H1 (cell line): ENCODE results near the gene ZMYND10. TPM values are rescaled to one million over a fixed set of nuclear protein-coding genes. Genes with fewer than 3 reads are reported as not detected.

Experiments
- BRCA1 ChIP-seq: IDR thresholded peaks from 2 replicates; pipeline ENCODE4 v1.6.1; 2012; ENCODE audit warnings: low read depth, low read length, improper control_type of control experiment
- CBX8 ChIP-seq: fragments of 300-800, 300-1000 bp; sonication (generic); IDR thresholded peaks from 2 replicates; pipeline ENCODE4 v1.7.1; 2016; ENCODE audit warnings: low read depth, low read length, borderline replicate concordance
- CHD2 ChIP-seq: IDR thresholded peaks from 2 replicates; pipeline ENCODE4 v1.6.1; 2012; ENCODE audit warnings: low read length, improper control_type of control experiment
- CREB1 ChIP-seq: IDR thresholded peaks from 2 replicates; pipeline ENCODE4 v1.6.1; 2012; ENCODE audit warnings: inconsistent platforms
- EP300 ChIP-seq, 2 experiments: IDR thresholded peaks; 1 replicate in 1 of 2; 2 replicates in 1 of 2; pipeline ENCODE4 v1.6.1; 2011 to 2012; ENCODE audit warnings: low read depth in 2 of 2, low read length in 2 of 2, mild to moderate bottlenecking in 2 of 2, borderline replicate concordance in 1 of 2, inconsistent platforms in 1 of 2, moderate library complexity in 1 of 2
- EZH2 ChIP-seq: fragments of 200-600 bp; sonication (generic); IDR thresholded peaks from 2 replicates; pipeline ENCODE4 v1.7.1; 2012; ENCODE audit warnings: low read depth, mild to moderate bottlenecking, moderate library complexity, low read length, inconsistent platforms; ENCODE audit not compliant: severe bottlenecking
- GABPA ChIP-seq: IDR thresholded peaks from 2 replicates; pipeline ENCODE4 v1.6.1; 2011; ENCODE audit warnings: mild to moderate bottlenecking, low read length, moderate library complexity, borderline replicate concordance; ENCODE audit not compliant: insufficient read depth
- GTF2F1 ChIP-seq: IDR thresholded peaks from 2 replicates; pipeline ENCODE4 v1.6.1; 2012; ENCODE audit warnings: low read depth, low read length, improper control_type of control experiment, borderline replicate concordance
- JUN ChIP-seq: IDR thresholded peaks from 2 replicates; pipeline ENCODE4 v1.6.1; 2011; ENCODE audit warnings: low read depth, mild to moderate bottlenecking, improper control_type of control experiment, low read length
- KDM4A ChIP-seq: IDR thresholded peaks from one replicate; pipeline ENCODE4 v1.7.1; 2012; ENCODE audit warnings: low read depth, mild to moderate bottlenecking, moderate library complexity, low read length, inconsistent platforms; ENCODE audit not compliant: severe bottlenecking
- NRF1 ChIP-seq: IDR thresholded peaks from 2 replicates; pipeline ENCODE4 v1.6.1; 2011; ENCODE audit warnings: mild to moderate bottlenecking, low read depth, low read length, improper control_type of control experiment
- POLR2A ChIP-seq, 2 experiments: IDR thresholded peaks; 1 replicate in 1 of 2; 2 replicates in 1 of 2; pipeline ENCODE4 v1.6.1; 2011; ENCODE audit warnings: low read depth in 2 of 2, low read length in 2 of 2, mild to moderate bottlenecking in 2 of 2; ENCODE audit errors: control extremely low read depth in 1 of 2
- RAD21 ChIP-seq, 2 experiments: IDR thresholded peaks in 1 of 2; conservative IDR thresholded peaks in 1 of 2; 2 replicates each; pipeline ENCODE4 v1.6.1; 2011; ENCODE audit warnings: low read depth in 2 of 2, low read length in 2 of 2, improper control_type of control experiment in 1 of 2, inconsistent platforms in 1 of 2, mild to moderate bottlenecking in 1 of 2, moderate library complexity in 1 of 2
- SP4 ChIP-seq: IDR thresholded peaks from 2 replicates; pipeline ENCODE4 v1.6.1; 2012; ENCODE audit warnings: low read length, inconsistent platforms
- SRF ChIP-seq: IDR thresholded peaks from 2 replicates; pipeline ENCODE4 v1.6.1; 2011; ENCODE audit warnings: mild to moderate bottlenecking, low read depth, low read length, moderate library complexity
- SUZ12 ChIP-seq: fragments of 200-600 bp; sonication (generic); IDR thresholded peaks from 2 replicates; pipeline ENCODE4 v1.6.1; 2012; ENCODE audit warnings: mild to moderate bottlenecking, inconsistent platforms, low read length, moderate library complexity, mixed read lengths
- TAF1 ChIP-seq: IDR thresholded peaks from 2 replicates; pipeline ENCODE4 v1.6.1; 2011; ENCODE audit warnings: mild to moderate bottlenecking, low read depth, low read length
- YY1 ChIP-seq: IDR thresholded peaks from 2 replicates; pipeline ENCODE4 v1.6.1; 2011; ENCODE audit warnings: low read depth, mild to moderate bottlenecking, low read length
- polyA plus RNA-seq, 7 experiments: library from polyadenylated mRNA; depleted of rRNA in 3 of 7; stranded (reverse) in 5 of 7; unstranded in 2 of 7; fragments of >200 nt in 5 of 7; fragments of 200-250 nt in 2 of 7; gene quantifications; 1 replicate in 5 of 7; 2 replicates in 1 of 7; 4 replicates in 1 of 7; pipeline versions ENCODE4 v1.2.1 to v1.2.3, GENCODE V29; 2011 to 2013; ENCODE audit warnings: missing spikeins in 2 of 7, mixed read lengths in 2 of 7
- total RNA-seq: library from RNA; stranded (reverse); fragmentation: NEBNext Ultra II Directional; extraction: Animal tissue kit (Norgen Biotek cat#: 25700); gene quantifications from 2 replicates; pipeline ENCODE4 v1.2.1, GENCODE V29; 2021
- TF ChIP-seq, protein P1 (sequence below): IDR thresholded peaks from 2 replicates; pipeline ENCODE4 v1.6.1; 2012; ENCODE audit warnings: inconsistent platforms
- TF ChIP-seq, protein P2 (sequence below), 3 experiments: IDR thresholded peaks; 1 replicate in 2 of 3; 2 replicates in 1 of 3; pipeline versions ENCODE4 v1.5.1 to v1.6.1; 2011; ENCODE audit warnings: low read length in 3 of 3, mild to moderate bottlenecking in 3 of 3, inconsistent platforms in 2 of 3, low read depth in 1 of 3, moderate library complexity in 1 of 3; ENCODE audit not compliant: insufficient read depth in 1 of 3; ENCODE audit errors: control extremely low read depth in 1 of 3
- TF ChIP-seq, protein P3 (sequence below): IDR thresholded peaks from 2 replicates; pipeline ENCODE4 v1.6.1; 2012; ENCODE audit warnings: inconsistent platforms

ZMYND10 gene
- total and polyA plus RNA-seq, 2 of the 8 experiments (the other 6 are each of a cell fraction or from before 2014, with no cell fraction given): 0.56 to 0.79 TPM

DNA sequence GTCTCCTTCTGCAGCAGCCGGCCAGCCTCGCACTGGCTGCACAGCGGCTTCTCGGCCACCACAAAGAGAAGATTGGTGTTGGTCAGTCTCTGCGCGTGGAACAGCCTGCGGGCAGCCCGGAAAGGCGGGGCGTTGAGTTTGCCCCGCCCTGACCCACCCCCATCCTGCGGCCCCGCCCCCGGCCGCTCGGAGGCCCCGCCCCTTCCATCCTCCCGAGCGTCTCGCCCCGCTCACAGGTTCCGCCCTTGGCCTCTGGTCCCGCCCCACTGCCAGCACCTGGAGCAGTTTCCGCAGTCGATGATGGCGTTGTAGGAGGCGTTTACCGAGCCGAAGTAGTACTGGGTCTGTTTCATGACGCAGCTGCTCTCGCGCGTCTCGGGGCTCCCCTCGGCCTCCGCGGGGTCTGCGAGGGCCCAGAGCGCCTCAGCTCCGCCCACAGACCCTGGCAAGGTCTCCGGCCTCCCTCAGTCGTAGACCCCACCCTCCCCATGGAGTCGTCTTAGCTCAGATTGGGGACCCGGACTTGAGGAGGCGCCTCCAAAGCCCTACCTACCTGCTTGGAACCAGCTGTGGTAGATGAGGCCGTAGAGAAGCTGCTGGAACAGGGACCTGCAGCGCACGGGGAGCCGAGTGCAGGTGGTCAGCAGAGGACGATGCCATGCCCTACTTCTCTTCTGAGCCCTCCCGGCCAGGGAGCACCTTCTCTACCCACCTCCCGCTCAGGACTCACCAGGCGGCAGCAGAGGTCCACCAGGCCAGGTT lies 19.7 kb upstream of the ZMYND10 start (continued):
- TF ChIP-seq POLR2A (IDR thresholded peaks at IDR 0.05; ENCODE audit: control extremely low read depth in 1 of 2, low read depth in 2 of 2, low read length in 2 of 2) (no peak), NRF1 (no peak), CHD2 (peak; percentile 40; the same call in 1 of the 2 replicates), EZH2 (no peak), GABPA (no peak), SRF (no peak), JUN (no peak), SUZ12 (no peak), GTF2F1 (no peak), TAF1 (peak; percentile 46; the same call in 1 of the 2 replicates), CREB1 (peak; percentile 75), KDM4A (peak; percentile 72), CBX8 (no peak), EP300 (IDR thresholded peaks at IDR 0.05; ENCODE audit: borderline replicate concordance in 1 of 2, low read depth in 2 of 2, low read length in 2 of 2) (no peak), RAD21 (IDR thresholded peaks at IDR 0.05 in 1 of 2, conservative IDR thresholded peaks at IDR 0.05 in 1 of 2; ENCODE audit: low read depth in 2 of 2, low read length in 2 of 2) (peak; percentile 33 to 49; a peak in 3 of 4 replicates), SP4 (no peak), BRCA1 (no peak; the same call in 1 of the 2 replicates), YY1 (no peak)
- TF ChIP-seq, protein P1, sequence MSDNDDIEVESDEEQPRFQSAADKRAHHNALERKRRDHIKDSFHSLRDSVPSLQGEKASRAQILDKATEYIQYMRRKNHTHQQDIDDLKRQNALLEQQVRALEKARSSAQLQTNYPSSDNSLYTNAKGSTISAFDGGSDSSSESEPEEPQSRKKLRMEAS: no peak; the same call in none of the 2 replicates
- TF ChIP-seq, protein P2, sequence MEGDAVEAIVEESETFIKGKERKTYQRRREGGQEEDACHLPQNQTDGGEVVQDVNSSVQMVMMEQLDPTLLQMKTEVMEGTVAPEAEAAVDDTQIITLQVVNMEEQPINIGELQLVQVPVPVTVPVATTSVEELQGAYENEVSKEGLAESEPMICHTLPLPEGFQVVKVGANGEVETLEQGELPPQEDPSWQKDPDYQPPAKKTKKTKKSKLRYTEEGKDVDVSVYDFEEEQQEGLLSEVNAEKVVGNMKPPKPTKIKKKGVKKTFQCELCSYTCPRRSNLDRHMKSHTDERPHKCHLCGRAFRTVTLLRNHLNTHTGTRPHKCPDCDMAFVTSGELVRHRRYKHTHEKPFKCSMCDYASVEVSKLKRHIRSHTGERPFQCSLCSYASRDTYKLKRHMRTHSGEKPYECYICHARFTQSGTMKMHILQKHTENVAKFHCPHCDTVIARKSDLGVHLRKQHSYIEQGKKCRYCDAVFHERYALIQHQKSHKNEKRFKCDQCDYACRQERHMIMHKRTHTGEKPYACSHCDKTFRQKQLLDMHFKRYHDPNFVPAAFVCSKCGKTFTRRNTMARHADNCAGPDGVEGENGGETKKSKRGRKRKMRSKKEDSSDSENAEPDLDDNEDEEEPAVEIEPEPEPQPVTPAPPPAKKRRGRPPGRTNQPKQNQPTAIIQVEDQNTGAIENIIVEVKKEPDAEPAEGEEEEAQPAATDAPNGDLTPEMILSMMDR (IDR thresholded peaks at IDR 0.05; ENCODE audit: control extremely low read depth in 1 of 3, insufficient read depth in 1 of 3, low read depth in 1 of 3, low read length in 3 of 3): peak in 1 of 3 experiments; percentile 20; a peak in 1 of 4 replicates
- TF ChIP-seq, protein P3, sequence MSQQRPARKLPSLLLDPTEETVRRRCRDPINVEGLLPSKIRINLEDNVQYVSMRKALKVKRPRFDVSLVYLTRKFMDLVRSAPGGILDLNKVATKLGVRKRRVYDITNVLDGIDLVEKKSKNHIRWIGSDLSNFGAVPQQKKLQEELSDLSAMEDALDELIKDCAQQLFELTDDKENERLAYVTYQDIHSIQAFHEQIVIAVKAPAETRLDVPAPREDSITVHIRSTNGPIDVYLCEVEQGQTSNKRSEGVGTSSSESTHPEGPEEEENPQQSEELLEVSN: peak; percentile 46; the same call in 1 of the 2 replicates
